DOHH2 (cell line): ENCODE data around the gene CLCN7.

ENCODE experiments used
- EZH2phosphoT487 ChIP-seq: fragments of 200-600 bp; sonication (generic); IDR thresholded peaks from 2 replicates; pipeline ENCODE4 v1.6.1; 2017; ENCODE audit warnings: borderline replicate concordance, mild to moderate bottlenecking, antibody characterized with exemption, low read length, moderate library complexity, mixed read lengths
- TF ChIP-seq, protein P1 (sequence below): fragments of 200-600 bp; sonication (generic); IDR thresholded peaks from one replicate; pipeline ENCODE4 v1.5.1; 2014; ENCODE audit warnings: antibody characterized with exemption, mild to moderate bottlenecking, low read depth, low read length; ENCODE audit not compliant: poor library complexity, severe bottlenecking

DNA sequence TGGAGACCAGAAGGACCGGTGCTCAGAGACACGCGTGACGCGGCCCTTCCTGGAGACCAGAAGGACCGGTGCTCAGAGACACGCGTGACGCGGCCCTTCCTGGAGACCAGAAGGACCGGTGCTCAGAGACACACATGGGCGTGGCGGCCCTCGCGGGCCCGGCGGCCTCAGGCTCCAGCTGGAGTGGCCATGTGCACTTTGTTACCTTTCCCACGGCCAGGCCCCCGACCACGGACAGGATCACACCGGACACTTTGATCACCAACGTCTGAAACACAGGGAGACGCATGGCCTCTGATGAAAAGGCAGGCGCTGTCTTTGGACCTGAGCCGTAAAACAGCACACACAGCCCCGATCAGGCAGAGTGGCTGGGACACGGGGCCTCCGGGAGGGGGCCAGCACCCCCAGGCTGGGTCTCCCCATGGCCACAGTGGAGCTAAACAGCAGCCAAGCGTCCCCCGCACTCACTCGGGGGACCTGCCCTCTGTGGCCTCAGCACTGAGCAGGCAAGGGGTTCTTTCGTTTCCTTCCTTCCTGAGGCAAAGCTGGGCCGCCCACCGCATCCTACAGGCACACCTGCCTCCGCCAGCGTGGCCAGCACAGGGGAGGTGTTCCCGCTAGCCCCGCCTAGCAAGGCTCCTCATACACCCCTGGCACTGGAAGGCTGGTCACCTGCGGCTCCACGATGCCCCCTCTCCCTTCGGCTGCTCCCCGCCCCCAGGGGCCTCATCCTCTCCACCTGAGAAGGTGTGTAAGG is 17.2 kb downstream of the CLCN7 start:
- TF ChIP-seq EZH2phosphoT487, result no peak
- TF ChIP-seq, protein P1, sequence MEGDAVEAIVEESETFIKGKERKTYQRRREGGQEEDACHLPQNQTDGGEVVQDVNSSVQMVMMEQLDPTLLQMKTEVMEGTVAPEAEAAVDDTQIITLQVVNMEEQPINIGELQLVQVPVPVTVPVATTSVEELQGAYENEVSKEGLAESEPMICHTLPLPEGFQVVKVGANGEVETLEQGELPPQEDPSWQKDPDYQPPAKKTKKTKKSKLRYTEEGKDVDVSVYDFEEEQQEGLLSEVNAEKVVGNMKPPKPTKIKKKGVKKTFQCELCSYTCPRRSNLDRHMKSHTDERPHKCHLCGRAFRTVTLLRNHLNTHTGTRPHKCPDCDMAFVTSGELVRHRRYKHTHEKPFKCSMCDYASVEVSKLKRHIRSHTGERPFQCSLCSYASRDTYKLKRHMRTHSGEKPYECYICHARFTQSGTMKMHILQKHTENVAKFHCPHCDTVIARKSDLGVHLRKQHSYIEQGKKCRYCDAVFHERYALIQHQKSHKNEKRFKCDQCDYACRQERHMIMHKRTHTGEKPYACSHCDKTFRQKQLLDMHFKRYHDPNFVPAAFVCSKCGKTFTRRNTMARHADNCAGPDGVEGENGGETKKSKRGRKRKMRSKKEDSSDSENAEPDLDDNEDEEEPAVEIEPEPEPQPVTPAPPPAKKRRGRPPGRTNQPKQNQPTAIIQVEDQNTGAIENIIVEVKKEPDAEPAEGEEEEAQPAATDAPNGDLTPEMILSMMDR, result no peak
